Brain microvascular endothelial cell (primary cell): ENCODE data around the gene NDUFS7.

Source experiments
- DNase-seq: peaks from one replicate; pipeline ENCODE4 v3.0.0-alpha.2; 2020
- H3K27ac ChIP-seq: fragments of 250-450 bp; sonication (Bioruptor Pico); 2 replicates; pipeline ENCODE4 v1.5.1; 2020; ENCODE audit warnings: mild to moderate bottlenecking, moderate library complexity
- H3K27me3 ChIP-seq: fragments of 250-450 bp; sonication (Bioruptor Pico); replicated peaks from 2 replicates; pipeline ENCODE4 v1.5.1; 2020; ENCODE audit warnings: mild to moderate bottlenecking
- H3K36me3 ChIP-seq: fragments of 250-450 bp; sonication (Bioruptor Pico); replicated peaks from 2 replicates; pipeline ENCODE4 v1.5.1; 2020; ENCODE audit warnings: mild to moderate bottlenecking
- H3K4me3 ChIP-seq: 2 replicates; pipeline ENCODE4 v1.5.1; 2011; ENCODE audit warnings: low read depth, mild to moderate bottlenecking, control low read depth, low read length, moderate library complexity
- CTCF ChIP-seq: IDR thresholded peaks from 2 replicates; pipeline ENCODE4 v1.5.1; 2011; ENCODE audit warnings: low read depth, mild to moderate bottlenecking, moderate library complexity, low read length, control low read depth, inconsistent platforms; ENCODE audit errors: missing control alignments
- in situ Hi-C: cut with HindIII; loops from 2 replicates; pipeline ENCODE4 v1.10.0; 2017; ENCODE audit warnings: low sequenced_read_pairs, low pct_ligation_motif_present

The NDUFS7 gene

GRCh38 chr19:1356508-1356865 is 27.2 kb upstream of the NDUFS7 start:
- DNase-seq = no peak
- H3K4me3 ChIP-seq = no peak overlapping the region
- no peaks in the 10 kb centered on the region for H3K27me3 ChIP-seq
- no peak overlapping the region for H3K27ac ChIP-seq
- peaks cover 16% of the 10 kb centered on the region for H3K36me3 ChIP-seq
- in situ Hi-C loops = no loop called here
- no peak for TF ChIP-seq CTCF

GRCh38 chr19:1357531-1358109 is 26.1 kb upstream of the NDUFS7 start:
- DNase-seq = no peak
- no peak overlapping the region for H3K4me3 ChIP-seq
- peaks cover 22% of the 10 kb centered on the region for H3K36me3 ChIP-seq
- in situ Hi-C loops = no loop called here
- no peak for TF ChIP-seq CTCF
- H3K27me3 ChIP-seq = no peaks in the 10 kb centered on the region
- no peak overlapping the region for H3K27ac ChIP-seq

GRCh38 chr19:1360126-1360817 is 23.4 kb upstream of the NDUFS7 start:
- H3K27ac ChIP-seq = peak overlapping the region; percentile 85
- peaks cover 31% of the 10 kb centered on the region for H3K36me3 ChIP-seq
- peak overlapping the region; percentile 47 for H3K4me3 ChIP-seq
- no peak for DNase-seq
- in situ Hi-C loops = no loop called here
- TF ChIP-seq CTCF = no peak
- no peaks in the 10 kb centered on the region for H3K27me3 ChIP-seq

GRCh38 chr19:1360818-1361461 is 22.8 kb upstream of the NDUFS7 start:
- DNase-seq = peak; percentile 49
- H3K27me3 ChIP-seq = no peaks in the 10 kb centered on the region
- peak overlapping the region; percentile 85 for H3K27ac ChIP-seq
- peak overlapping the region; percentile 47 for H3K4me3 ChIP-seq
- TF ChIP-seq CTCF = no peak
- peaks cover 35% of the 10 kb centered on the region for H3K36me3 ChIP-seq
- in situ Hi-C loops = no loop called here

GRCh38 chr19:1361601-1362386 is 21.9 kb upstream of the NDUFS7 start:
- Histone ChIP-seq H3K27ac (peak overlapping the region; percentile 85), H3K36me3 (peaks cover 41% of the 10 kb centered on the region), H3K4me3 (peak overlapping the region; percentile 47), H3K27me3 (no peaks in the 10 kb centered on the region)
- in situ Hi-C loops = no loop called here
- no peak for TF ChIP-seq CTCF
- DNase-seq = peak; percentile 69
